Mucosa of rectum (tissue), 2 donors: ENCODE data around the gene DDX31.

Experiments
- H3K27ac ChIP-seq, 2 donors: one replicate each; pipeline ENCODE4 v1.7.0; 2013; ENCODE audit warnings: inconsistent platforms in 2 of 2, low read depth in 2 of 2, low read length in 2 of 2
- H3K27me3 ChIP-seq, 2 donors: one replicate each; pipeline ENCODE4 v1.7.0; 2013; ENCODE audit warnings: low read length in 2 of 2; ENCODE audit not compliant: control insufficient read depth in 2 of 2, insufficient read depth in 2 of 2
- H3K36me3 ChIP-seq, 2 donors: one replicate each; pipeline ENCODE4 v1.7.0; 2013; ENCODE audit warnings: low read length in 2 of 2; ENCODE audit not compliant: control insufficient read depth in 2 of 2, insufficient read depth in 2 of 2
- H3K4me1 ChIP-seq, 2 donors: one replicate each; pipeline ENCODE4 v1.7.0; 2013; ENCODE audit warnings: low read length in 2 of 2, mild to moderate bottlenecking in 1 of 2; ENCODE audit not compliant: control insufficient read depth in 2 of 2, insufficient read depth in 2 of 2
- H3K4me3 ChIP-seq, 2 donors: one replicate each; pipeline ENCODE4 v1.7.0; 2013; ENCODE audit warnings: low read length in 2 of 2
- H3K9ac ChIP-seq, 2 donors: one replicate each; pipeline ENCODE4 v1.7.0; 2013; ENCODE audit warnings: low read length in 2 of 2, low read depth in 1 of 2, mild to moderate bottlenecking in 1 of 2
- H3K9me3 ChIP-seq, 2 donors: one replicate each; pipeline ENCODE4 v1.7.0; 2013; ENCODE audit warnings: low read length in 2 of 2; ENCODE audit not compliant: control insufficient read depth in 2 of 2
- donor health status: healthy.
- donor health status: Normal muscosa, but diverticular disease.

DDX31 gene

GRCh38 chr9:132609829-132610228 lies 60.0 kb downstream of the DDX31 start:
- Histone ChIP-seq H3K27ac (no peak overlapping the region), H3K27me3 (no peaks in the 10 kb centered on the region), H3K36me3 (peaks cover 46 to 63% of the 10 kb centered on the region in 2 donors), H3K4me3 (no peak overlapping the region), H3K4me1 (no peaks in the 10 kb centered on the region), H3K9me3 (no peaks in the 10 kb centered on the region), H3K9ac (no peak overlapping the region)

GRCh38 chr9:132609184-132609583 lies 60.6 kb downstream of the DDX31 start:
- no peak overlapping the region for H3K4me3 ChIP-seq
- no peaks in the 10 kb centered on the region for H3K9me3 ChIP-seq
- no peaks in the 10 kb centered on the region for H3K27me3 ChIP-seq
- no peak overlapping the region for H3K9ac ChIP-seq
- peaks cover 42 to 62% of the 10 kb centered on the region in 2 donors for H3K36me3 ChIP-seq
- no peak overlapping the region for H3K27ac ChIP-seq
- H3K4me1 ChIP-seq, result no peaks in the 10 kb centered on the region

GRCh38 chr9:132606066-132606465 lies 63.7 kb downstream of the DDX31 start:
- Histone ChIP-seq H3K9me3 (no peaks in the 10 kb centered on the region), H3K36me3 (peaks cover 35 to 55% of the 10 kb centered on the region in 2 donors), H3K27ac (no peak overlapping the region), H3K4me1 (no peaks in the 10 kb centered on the region), H3K4me3 (no peak overlapping the region), H3K9ac (no peak overlapping the region), H3K27me3 (no peaks in the 10 kb centered on the region)

DNA sequence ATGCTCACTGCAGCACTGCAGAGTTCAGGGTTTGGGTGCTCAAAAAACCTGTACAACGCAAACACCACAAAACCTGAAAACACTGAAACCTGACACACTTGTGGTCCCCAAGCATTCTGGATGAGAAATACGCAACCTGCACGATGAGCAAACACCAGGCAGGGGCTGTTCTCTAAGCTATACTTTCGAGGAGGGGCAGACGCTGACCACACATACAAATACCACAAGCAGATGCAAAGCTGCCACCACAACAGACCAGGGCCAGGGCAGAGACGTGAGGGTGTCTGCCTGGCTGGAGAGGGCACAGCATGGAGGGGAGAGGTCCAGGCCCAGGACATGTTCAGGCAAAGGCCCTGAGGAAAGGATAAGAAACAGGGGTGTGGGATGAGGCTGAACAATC lies 64.4 kb downstream of the DDX31 start:
- Histone ChIP-seq H3K36me3 (peaks cover 34 to 56% of the 10 kb centered on the region in 2 donors), H3K4me1 (no peaks in the 10 kb centered on the region), H3K4me3 (no peak overlapping the region), H3K9ac (no peak overlapping the region), H3K9me3 (no peaks in the 10 kb centered on the region), H3K27ac (no peak overlapping the region), H3K27me3 (no peaks in the 10 kb centered on the region)

GRCh38 chr9:132602207-132602606 lies 67.6 kb downstream of the DDX31 start:
- Histone ChIP-seq H3K27ac (no peak overlapping the region), H3K36me3 (peaks cover 19 to 37% of the 10 kb centered on the region in 2 donors), H3K9me3 (no peaks in the 10 kb centered on the region), H3K4me3 (no peak overlapping the region), H3K4me1 (no peaks in the 10 kb centered on the region), H3K27me3 (no peaks in the 10 kb centered on the region), H3K9ac (no peak overlapping the region)

DNA sequence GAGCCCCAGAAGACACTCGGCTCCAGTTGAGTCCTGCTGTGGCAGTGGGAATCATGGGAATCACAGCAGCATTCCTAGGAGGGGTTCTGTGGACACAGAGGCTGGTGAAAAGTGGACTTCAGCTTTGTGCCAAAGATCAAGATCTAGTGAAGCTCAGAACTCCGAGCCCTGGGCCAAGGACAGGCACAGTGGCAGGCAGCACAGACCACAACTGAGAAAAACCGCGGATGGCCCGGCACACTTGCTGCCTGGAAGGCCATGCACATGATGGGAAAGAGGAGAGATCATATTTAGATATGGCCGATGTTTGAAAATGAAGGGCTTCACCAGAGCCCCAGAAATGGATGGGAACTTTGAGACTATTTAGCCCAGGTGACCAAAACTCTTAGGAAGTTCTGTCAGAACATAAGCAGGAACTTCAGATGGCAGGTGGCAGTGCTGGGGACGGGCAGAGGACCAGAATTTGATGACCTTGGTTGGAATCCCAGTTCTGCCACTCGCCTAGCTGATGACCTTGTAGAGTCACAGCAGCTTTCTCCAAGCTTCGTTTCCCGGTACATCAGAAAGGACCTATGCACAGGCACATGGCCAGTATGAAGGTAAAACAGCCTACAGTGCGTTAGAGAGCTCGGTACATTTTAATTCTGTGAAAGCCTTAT lies 69.3 kb downstream of the DDX31 start:
- H3K4me1 ChIP-seq, result no peaks in the 10 kb centered on the region
- peaks cover 24 to 28% of the 10 kb centered on the region in 2 donors for H3K36me3 ChIP-seq
- no peaks in the 10 kb centered on the region for H3K9me3 ChIP-seq
- no peak overlapping the region for H3K27ac ChIP-seq
- H3K4me3 ChIP-seq, result no peak overlapping the region
- no peaks in the 10 kb centered on the region for H3K27me3 ChIP-seq
- H3K9ac ChIP-seq, result no peak overlapping the region

DNA sequence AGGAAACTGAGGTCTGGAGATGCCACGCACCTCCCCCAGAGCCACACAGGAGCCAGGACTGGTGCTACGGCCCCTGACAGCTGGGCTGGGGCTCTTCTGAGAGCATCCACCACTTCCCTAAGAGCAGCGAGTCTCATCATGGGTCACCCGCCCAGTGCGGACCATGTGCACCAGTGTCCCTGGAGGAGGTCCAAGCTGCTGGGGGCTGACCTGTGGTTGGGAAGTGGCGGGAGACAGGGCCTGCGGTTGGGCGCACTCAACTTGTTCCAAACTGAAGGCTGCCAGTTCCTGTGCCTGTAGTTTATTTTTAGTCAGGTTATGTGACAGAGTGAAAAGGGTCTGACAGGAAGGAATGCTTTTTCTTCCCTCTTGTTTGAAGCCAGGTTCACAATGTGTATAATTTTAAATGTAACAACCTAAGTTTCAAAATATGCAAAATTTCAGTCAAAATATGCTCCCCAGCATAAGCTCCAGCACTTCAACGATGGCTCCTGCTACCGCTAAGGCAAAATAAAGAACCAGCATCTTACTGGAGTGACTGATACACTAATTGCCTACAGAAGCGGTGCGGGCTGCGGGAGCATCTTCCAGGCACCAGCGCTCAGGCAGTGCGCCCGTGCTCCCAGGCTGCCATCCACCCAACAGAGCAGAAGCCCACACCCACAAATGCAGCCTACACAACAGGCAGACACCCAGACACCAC lies 72.6 kb downstream of the DDX31 start:
- Histone ChIP-seq H3K27me3 (peaks cover 0 to 3% of the 10 kb centered on the region in 2 donors), H3K27ac (no peak overlapping the region), H3K9ac (no peak overlapping the region), H3K36me3 (peaks cover 19 to 28% of the 10 kb centered on the region in 2 donors), H3K4me3 (no peak overlapping the region), H3K9me3 (no peaks in the 10 kb centered on the region), H3K4me1 (no peaks in the 10 kb centered on the region)

DNA sequence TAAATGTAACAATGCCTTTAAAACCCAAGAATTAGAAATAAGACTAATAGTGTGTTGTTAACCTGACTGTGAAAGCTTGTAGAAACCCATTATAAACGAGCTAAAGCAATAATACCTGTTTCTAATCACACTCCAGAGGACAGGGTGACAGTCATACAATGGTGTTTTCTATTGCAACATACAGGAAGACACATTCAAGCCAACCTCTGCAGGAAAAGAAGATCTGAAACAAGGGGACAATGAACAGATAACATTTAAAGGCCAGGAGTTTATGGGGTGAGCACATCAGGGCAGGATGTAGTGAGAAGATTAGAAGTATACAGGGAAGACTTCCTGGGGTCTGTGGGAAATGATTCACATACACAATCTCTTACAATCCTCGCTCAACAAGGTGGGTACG lies 73.6 kb downstream of the DDX31 start:
- H3K36me3 ChIP-seq, result peaks cover 18 to 19% of the 10 kb centered on the region in 2 donors
- no peaks in the 10 kb centered on the region for H3K4me1 ChIP-seq

DNA sequence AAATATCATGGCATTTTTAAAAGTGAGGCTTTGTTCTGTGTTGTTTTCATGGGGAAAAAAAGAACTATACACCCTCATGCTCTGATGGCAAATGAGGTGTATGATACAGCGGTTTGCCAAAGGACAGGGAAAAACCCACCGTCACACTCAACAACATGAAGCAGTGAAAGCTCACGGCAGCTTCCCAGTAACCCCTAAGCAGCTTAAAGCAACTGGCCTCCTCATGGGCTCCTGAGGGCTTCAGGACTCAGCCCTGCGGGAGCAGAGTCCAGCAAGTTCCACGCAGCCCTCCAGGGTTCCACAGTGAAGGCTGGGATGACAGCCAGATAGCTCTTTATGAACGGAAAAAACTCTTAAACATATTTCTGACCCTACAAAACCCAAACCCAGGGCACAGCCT lies 74.5 kb downstream of the DDX31 start:
- no peaks in the 10 kb centered on the region for H3K9me3 ChIP-seq
- no peak overlapping the region for H3K27ac ChIP-seq
- no peak overlapping the region for H3K9ac ChIP-seq
- no peaks in the 10 kb centered on the region for H3K4me1 ChIP-seq
- peaks cover 13% of the 10 kb centered on the region in 2 donors for H3K27me3 ChIP-seq
- H3K4me3 ChIP-seq, result no peak overlapping the region
- H3K36me3 ChIP-seq, result peaks cover 10 to 14% of the 10 kb centered on the region in 2 donors

More for the DNA sequence above, 73.6 kb downstream of the DDX31 start:
- Histone ChIP-seq H3K9ac (no peak overlapping the region), H3K9me3 (no peaks in the 10 kb centered on the region), H3K27ac (no peak overlapping the region), H3K27me3 (peaks cover 7 to 9% of the 10 kb centered on the region in 2 donors), H3K4me3 (no peak overlapping the region)

DNA sequence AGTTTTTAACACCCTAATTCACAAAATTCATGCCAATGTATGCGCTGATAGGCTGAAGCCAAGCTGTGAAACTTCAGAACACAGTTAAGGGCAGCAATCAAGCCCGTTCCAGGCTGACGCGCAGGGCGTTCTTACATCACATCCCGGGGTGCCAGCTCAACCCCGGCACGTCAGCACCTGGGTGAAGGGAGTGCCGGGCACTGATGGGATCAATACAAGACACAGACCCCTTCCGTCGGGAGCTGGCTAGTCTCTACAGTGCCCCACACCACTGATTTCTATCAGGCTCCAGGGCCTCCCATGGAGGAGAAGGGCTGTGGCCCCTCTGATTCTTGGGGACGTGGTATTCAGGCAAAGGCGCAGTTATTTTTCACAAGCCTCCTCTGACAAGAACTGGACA lies 75.4 kb downstream of the DDX31 start:
- H3K4me1 ChIP-seq, result no peaks in the 10 kb centered on the region
- no peaks in the 10 kb centered on the region for H3K9me3 ChIP-seq
- no peak overlapping the region for H3K4me3 ChIP-seq
- peaks cover 10 to 14% of the 10 kb centered on the region in 2 donors for H3K36me3 ChIP-seq
- H3K27me3 ChIP-seq, result peaks cover 13% of the 10 kb centered on the region in 2 donors
- no peak overlapping the region for H3K27ac ChIP-seq
- H3K9ac ChIP-seq, result no peak overlapping the region
